ENCODE results near the gene TUBB2B.
"Not testable (repeated sequence)": the region's sequence is repeated elsewhere in the genome, so short reads cannot be mapped to it uniquely, and the experiment has no call there.

Gene TUBB2B

GRCh38 chr6:3209114-3210023 lies 18.1 kb downstream of the TUBB2B start:
- DNase-seq = peak; percentile 52

- no peak for DNase-seq
These were observed 18.7 kb downstream of the TUBB2B start for GRCh38 chr6:3208775-3209113.

- no peak for DNase-seq
These were observed 19.2 kb downstream of the TUBB2B start for GRCh38 chr6:3208098-3208774.

- no peak for DNase-seq
These were observed 21.0 kb downstream of the TUBB2B start for GRCh38 chr6:3206339-3207015.

- DNase-seq = no peak
These were observed 21.5 kb downstream of the TUBB2B start for GRCh38 chr6:3205913-3206312.

GRCh38 chr6:3204921-3205320 lies 22.5 kb downstream of the TUBB2B start:
- no peak for DNase-seq

- DNase-seq = no peak
These were observed 24.3 kb downstream of the TUBB2B start for GRCh38 chr6:3202999-3203696.

- DNase-seq = no peak
These were observed 26.1 kb downstream of the TUBB2B start for GRCh38 chr6:3201388-3201787.

GRCh38 chr6:3200682-3201081 lies 26.8 kb downstream of the TUBB2B start:
- DNase-seq = no peak

- no peak for DNase-seq
These were observed 28.1 kb downstream of the TUBB2B start for GRCh38 chr6:3199382-3199781.

- DNase-seq = not testable (repeated sequence)
These were observed 29.7 kb downstream of the TUBB2B start for GRCh38 chr6:3197734-3198133.

GRCh38 chr6:3196770-3197169 lies 30.7 kb downstream of the TUBB2B start:
- no peak for DNase-seq

- no peak for DNase-seq
These were observed 31.6 kb downstream of the TUBB2B start for GRCh38 chr6:3195695-3196497.

- DNase-seq = no peak
These were observed 32.1 kb downstream of the TUBB2B start for GRCh38 chr6:3195420-3195694.

GRCh38 chr6:3194535-3195419 lies 32.7 kb downstream of the TUBB2B start:
- DNase-seq = no peak

GRCh38 chr6:3193102-3193849 lies 34.2 kb downstream of the TUBB2B start:
- no peak for DNase-seq

- DNase-seq = no peak
These were observed 36.7 kb downstream of the TUBB2B start for GRCh38 chr6:3190779-3191178.

- DNase-seq = no peak
These were observed 37.4 kb downstream of the TUBB2B start for GRCh38 chr6:3190056-3190455.

GRCh38 chr6:3189192-3189591 lies 38.3 kb downstream of the TUBB2B start:
- not testable (repeated sequence) for DNase-seq

- no peak for DNase-seq
These were observed 39.2 kb downstream of the TUBB2B start for GRCh38 chr6:3188262-3188661.

- no peak for DNase-seq
These were observed 40.5 kb downstream of the TUBB2B start for GRCh38 chr6:3186974-3187382.
